Peyer's patch (tissue), 4 donors: ENCODE measurements around the gene GULP1. TPM values are rescaled to one million over a fixed set of nuclear protein-coding genes. Genes with fewer than 3 reads are reported as not detected.

Source experiments
- DNase-seq, 3 donors: peaks; one replicate each; pipeline ENCODE4 v3.0.0-alpha.2; 2017 to 2019
- H3K27ac ChIP-seq, 4 donors: fragments of 200-600 bp; sonication (generic); one replicate each; pipeline ENCODE4 v1.5.1; 2016 to 2019
- H3K27me3 ChIP-seq, 2 donors: fragments of 200-600 bp; sonication (generic); one replicate each; pipeline ENCODE4 v1.5.1; 2019
- H3K36me3 ChIP-seq, 3 donors: fragments of 200-600 bp; sonication (generic); one replicate each; pipeline ENCODE4 v1.5.1; 2016 to 2019
- H3K4me1 ChIP-seq, 4 donors: fragments of 200-600 bp; sonication (generic); one replicate each; pipeline ENCODE4 v1.5.1; 2016 to 2019
- H3K4me3 ChIP-seq, 4 donors: fragments of 200-600 bp; sonication (generic); 1 replicate in 3 of 4; 2 replicates in 1 of 4; pipeline ENCODE4 v1.5.1; 2016 to 2019; ENCODE audit warnings: mild to moderate bottlenecking in 1 of 4
- H3K9me3 ChIP-seq, 4 donors: fragments of 200-600 bp; sonication (generic); one replicate each; pipeline ENCODE4 v1.5.1; 2016 to 2019; ENCODE audit warnings: mild to moderate bottlenecking in 1 of 4
- POLR2A ChIP-seq, 2 donors: fragments of 450-650 bp; IDR thresholded peaks; one replicate each; pipeline ENCODE4 v1.5.1; 2017; ENCODE audit warnings: antibody characterized with exemption in 2 of 2, mild to moderate bottlenecking in 2 of 2, moderate library complexity in 2 of 2
- total RNA-seq, 4 donors: library from RNA; depleted of rRNA; stranded (reverse); fragments of >200 nt; gene quantifications; one replicate each; pipeline ENCODE4 v1.1.0, GENCODE V29; 2016
- TF ChIP-seq, protein P1 (sequence below), 6 experiments: fragments of 450-650 bp in 4 of 6; fragments of 200-600 bp in 2 of 6; sonication (generic) in 1 of 6; IDR thresholded peaks; one replicate each; pipeline ENCODE4 v1.5.1; 2017 to 2019; ENCODE audit warnings: antibody characterized with exemption in 6 of 6, mild to moderate bottlenecking in 3 of 6, moderate library complexity in 1 of 6

GULP1 gene
- total RNA-seq, 4 donors from 2014 or later = 18.8 to 101 (median 29.3) TPM

DNA sequence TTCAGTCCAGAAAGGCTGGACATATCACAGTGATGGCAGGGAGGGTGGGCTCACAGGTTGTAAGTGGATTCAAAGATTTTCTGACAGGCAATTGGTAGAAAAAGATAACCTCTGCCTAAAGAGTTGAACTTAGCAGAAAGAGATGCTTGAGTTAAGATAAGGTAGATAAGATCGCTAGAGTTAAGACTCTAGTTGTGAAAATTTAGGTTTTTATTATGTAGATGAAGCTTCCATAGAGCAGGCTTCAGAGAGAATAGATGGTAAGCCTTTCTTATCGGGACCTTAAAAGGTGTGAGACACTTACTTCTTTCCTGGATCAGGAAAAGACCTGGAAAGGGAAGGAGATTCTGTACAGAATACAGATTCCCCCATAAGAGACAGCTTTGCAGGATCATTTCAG lies 134.4 kb downstream of the GULP1 start:
- H3K4me3 ChIP-seq = no peak overlapping the region
- no peak for DNase-seq
- H3K9me3 ChIP-seq = no peaks in the 10 kb centered on the region
- H3K4me1 ChIP-seq = no peaks in the 10 kb centered on the region
- no peak overlapping the region for H3K27ac ChIP-seq
- H3K36me3 ChIP-seq = no peaks in the 10 kb centered on the region
- TF ChIP-seq, protein P1, sequence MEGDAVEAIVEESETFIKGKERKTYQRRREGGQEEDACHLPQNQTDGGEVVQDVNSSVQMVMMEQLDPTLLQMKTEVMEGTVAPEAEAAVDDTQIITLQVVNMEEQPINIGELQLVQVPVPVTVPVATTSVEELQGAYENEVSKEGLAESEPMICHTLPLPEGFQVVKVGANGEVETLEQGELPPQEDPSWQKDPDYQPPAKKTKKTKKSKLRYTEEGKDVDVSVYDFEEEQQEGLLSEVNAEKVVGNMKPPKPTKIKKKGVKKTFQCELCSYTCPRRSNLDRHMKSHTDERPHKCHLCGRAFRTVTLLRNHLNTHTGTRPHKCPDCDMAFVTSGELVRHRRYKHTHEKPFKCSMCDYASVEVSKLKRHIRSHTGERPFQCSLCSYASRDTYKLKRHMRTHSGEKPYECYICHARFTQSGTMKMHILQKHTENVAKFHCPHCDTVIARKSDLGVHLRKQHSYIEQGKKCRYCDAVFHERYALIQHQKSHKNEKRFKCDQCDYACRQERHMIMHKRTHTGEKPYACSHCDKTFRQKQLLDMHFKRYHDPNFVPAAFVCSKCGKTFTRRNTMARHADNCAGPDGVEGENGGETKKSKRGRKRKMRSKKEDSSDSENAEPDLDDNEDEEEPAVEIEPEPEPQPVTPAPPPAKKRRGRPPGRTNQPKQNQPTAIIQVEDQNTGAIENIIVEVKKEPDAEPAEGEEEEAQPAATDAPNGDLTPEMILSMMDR (IDR thresholded peaks at IDR 0.05) = no peak
- no peak for TF ChIP-seq POLR2A (IDR thresholded peaks at IDR 0.05)
- H3K27me3 ChIP-seq = no peaks in the 10 kb centered on the region

DNA sequence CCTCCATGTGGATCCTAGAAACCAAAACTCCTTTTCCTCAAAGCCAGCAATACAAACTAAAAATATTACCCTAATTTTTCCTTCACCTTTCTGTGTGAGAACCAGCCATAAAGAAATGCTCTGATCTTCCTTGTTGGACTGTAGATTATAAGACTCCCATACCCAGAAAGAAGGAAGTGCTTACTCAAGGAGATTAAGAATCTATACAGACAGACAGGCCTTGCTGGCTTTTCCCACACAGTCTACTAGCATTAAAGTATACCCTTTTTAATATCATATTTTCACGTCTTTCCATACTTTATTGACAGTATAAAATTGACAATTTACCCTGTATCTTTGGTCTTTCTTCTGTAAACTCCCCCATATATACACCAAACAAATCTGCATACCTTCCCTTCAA lies 139.0 kb downstream of the GULP1 start:
- H3K4me3 ChIP-seq = no peak overlapping the region
- no peaks in the 10 kb centered on the region for H3K36me3 ChIP-seq
- no peak overlapping the region for H3K27ac ChIP-seq
- H3K9me3 ChIP-seq = no peaks in the 10 kb centered on the region
- DNase-seq = no peak
- no peak for TF ChIP-seq POLR2A (IDR thresholded peaks at IDR 0.05)
- TF ChIP-seq, protein P1 (IDR thresholded peaks at IDR 0.05) = no peak
- no peaks in the 10 kb centered on the region for H3K4me1 ChIP-seq
- no peaks in the 10 kb centered on the region for H3K27me3 ChIP-seq

DNA sequence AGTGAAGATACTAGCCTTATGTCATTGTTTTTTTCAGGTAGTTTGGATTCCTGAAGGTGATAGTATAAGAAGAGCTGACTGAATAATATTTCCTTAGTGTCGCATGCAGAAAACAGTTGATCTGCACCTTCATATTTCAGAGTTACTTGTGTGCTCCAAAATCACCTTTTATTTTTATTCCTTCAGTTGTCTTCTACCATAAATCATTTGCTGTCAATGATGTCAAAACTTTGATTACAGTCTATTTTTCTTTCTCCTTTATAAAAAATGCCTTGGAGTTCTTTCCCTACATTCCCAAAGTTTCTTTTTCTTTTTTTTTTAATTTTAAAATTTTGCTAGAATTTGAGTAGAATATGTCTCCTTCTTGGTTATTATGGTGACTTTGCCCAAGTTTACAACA lies 142.3 kb downstream of the GULP1 start:
- Histone ChIP-seq H3K27ac (no peak overlapping the region), H3K4me1 (no peaks in the 10 kb centered on the region), H3K27me3 (no peaks in the 10 kb centered on the region), H3K4me3 (no peak overlapping the region), H3K9me3 (no peaks in the 10 kb centered on the region), H3K36me3 (no peaks in the 10 kb centered on the region)
- no peak for DNase-seq
- TF ChIP-seq POLR2A (IDR thresholded peaks at IDR 0.05) = no peak

DNA sequence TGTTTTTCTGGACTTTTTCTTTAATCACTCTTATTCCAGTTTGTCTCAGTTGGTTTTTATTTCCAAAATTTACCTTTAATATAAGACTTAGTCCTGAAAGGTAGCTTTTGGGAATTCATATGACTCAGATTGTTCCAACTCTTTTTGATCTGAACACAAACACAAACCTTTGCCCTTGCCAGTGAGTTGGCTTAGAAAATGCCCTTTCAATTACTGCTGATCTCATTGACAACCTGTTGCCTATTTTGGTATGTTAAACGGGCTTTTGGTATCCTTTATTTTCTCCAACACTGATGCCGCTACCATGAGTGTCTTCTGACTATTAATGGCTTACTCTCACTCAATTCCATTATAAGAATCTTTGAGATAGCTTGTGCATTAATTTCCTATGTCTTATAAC lies 143.4 kb downstream of the GULP1 start:
- Histone ChIP-seq H3K4me1 (no peaks in the 10 kb centered on the region), H3K27me3 (no peaks in the 10 kb centered on the region), H3K27ac (no peak overlapping the region), H3K36me3 (no peaks in the 10 kb centered on the region), H3K4me3 (no peak overlapping the region), H3K9me3 (no peaks in the 10 kb centered on the region)
- TF ChIP-seq, protein P1 (IDR thresholded peaks at IDR 0.05) = no peak
- TF ChIP-seq POLR2A (IDR thresholded peaks at IDR 0.05) = no peak
- DNase-seq = no peak

DNA sequence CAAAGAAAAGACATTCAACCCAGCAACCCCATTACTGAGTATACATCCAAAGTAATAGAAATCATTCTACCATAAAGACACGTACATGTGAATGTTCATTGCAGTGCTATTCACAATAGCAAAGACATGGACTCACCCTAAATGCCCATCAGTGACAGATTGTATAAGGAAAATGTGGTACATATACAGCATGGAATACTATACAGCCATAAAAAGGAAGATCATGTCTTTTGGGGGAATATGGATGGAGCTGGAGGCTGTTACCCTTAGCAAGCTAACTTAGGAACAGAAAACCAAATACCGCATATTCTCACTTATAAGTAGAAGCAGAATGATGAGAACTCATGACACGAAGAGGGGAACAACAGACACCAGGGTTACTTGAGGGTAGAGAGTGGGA lies 145.9 kb downstream of the GULP1 start:
- TF ChIP-seq, protein P1 (IDR thresholded peaks at IDR 0.05) = no peak
- no peak for TF ChIP-seq POLR2A (IDR thresholded peaks at IDR 0.05)
- DNase-seq = no peak
- Histone ChIP-seq H3K36me3 (no peaks in the 10 kb centered on the region), H3K4me1 (no peaks in the 10 kb centered on the region), H3K27ac (no peak overlapping the region), H3K27me3 (no peaks in the 10 kb centered on the region), H3K9me3 (no peaks in the 10 kb centered on the region), H3K4me3 (no peak overlapping the region)

DNA sequence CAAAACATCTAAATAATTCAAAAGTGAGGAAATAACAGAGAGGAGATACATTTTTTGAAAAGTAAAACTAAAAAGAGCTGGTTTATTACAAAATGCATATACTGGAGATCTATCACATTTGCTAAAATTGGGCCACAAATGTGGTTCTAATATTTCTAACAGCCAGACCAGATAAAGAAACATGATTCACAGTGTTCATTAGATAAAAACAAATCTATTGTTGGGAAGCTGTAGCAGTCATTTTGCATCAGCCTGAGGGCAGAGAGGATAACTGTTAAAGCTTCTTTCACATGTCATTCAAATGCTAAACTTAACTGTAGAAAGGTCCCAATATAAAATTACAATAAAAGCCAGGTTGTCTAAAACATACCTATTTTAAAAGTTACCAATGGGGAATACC lies 148.3 kb downstream of the GULP1 start:
- H3K4me3 ChIP-seq = no peak overlapping the region
- no peaks in the 10 kb centered on the region for H3K4me1 ChIP-seq
- DNase-seq = no peak
- no peaks in the 10 kb centered on the region for H3K27me3 ChIP-seq
- TF ChIP-seq, protein P1 (IDR thresholded peaks at IDR 0.05) = no peak
- no peak for TF ChIP-seq POLR2A (IDR thresholded peaks at IDR 0.05)
- H3K27ac ChIP-seq = no peak overlapping the region
- no peaks in the 10 kb centered on the region for H3K9me3 ChIP-seq
- H3K36me3 ChIP-seq = no peaks in the 10 kb centered on the region
